BLaER1 treated with 17β-estradiol and CSF1 and Interleukin-3, amounts not matched to agents 10 nM and 100 nM (cell line): Measurements from ENCODE around the gene ENAH.
A peak's percentile ranks its signal among the peaks of the same experiment; 100 is the strongest.
"Not testable (repeated sequence)": the region's sequence is repeated elsewhere in the genome, so short reads cannot be mapped to it uniquely, and the experiment has no call there.

Source experiments
- H3K27ac ChIP-seq, 11 experiments: shearing (Covaris generic); formaldehyde crosslinking; 2 replicates each; pipeline ENCODE4 v1.8.1; 2022
- H3K27me3 ChIP-seq, 11 experiments: shearing (Covaris generic); formaldehyde crosslinking; 2 replicates each; pipeline ENCODE4 v1.8.1; 2022
- H3K36me3 ChIP-seq, 11 experiments: shearing (Covaris generic); formaldehyde crosslinking; 2 replicates each; pipeline ENCODE4 v1.8.1; 2022
- H3K4me1 ChIP-seq, 10 experiments: shearing (Covaris generic); formaldehyde crosslinking; 2 replicates each; pipeline ENCODE4 v1.8.1; 2022
- H3K4me2 ChIP-seq, 11 experiments: shearing (Covaris generic); formaldehyde crosslinking; 2 replicates each; pipeline ENCODE4 v1.8.1; 2022
- H3K4me3 ChIP-seq, 10 experiments: shearing (Covaris generic); formaldehyde crosslinking; 2 replicates each; pipeline ENCODE4 v1.8.1; 2022
- H3K9ac ChIP-seq, 11 experiments: shearing (Covaris generic); formaldehyde crosslinking; 2 replicates each; pipeline ENCODE4 v1.8.1; 2022
- H3K9me3 ChIP-seq, 11 experiments: shearing (Covaris generic); formaldehyde crosslinking; replicated peaks in 1 of 11; 2 replicates each; pipeline ENCODE4 v1.8.1; 2022
- H4K20me1 ChIP-seq, 11 experiments: shearing (Covaris generic); formaldehyde crosslinking; 2 replicates each; pipeline ENCODE4 v1.8.1; 2022
- Cebpa-rat ChIP-seq, 11 experiments: shearing (Covaris generic); IDR thresholded peaks; 2 replicates each; pipeline ENCODE4 v1.8.1; 2022

The ENAH gene

GRCh38 chr1:225652729-225653462 is at the start of gene ENAH:
Gene ENAH, minus strand, starts transcription at chr1:225653123. Its CDS starts 433 bp downstream, at chr1:225652690.
- Histone ChIP-seq H3K4me3 (peak within 1 kb of the TSS; percentile 81 to 95 (median 92)), H3K27me3 (peaks cover 0 to 12% (median 9%) of the 10 kb centered on the region in 11 experiments; a peak in 13 of 22 replicates), H3K9ac (peak within 1 kb of the TSS; percentile 87 to 92 (median 90)), H3K9me3 (no peaks in the 10 kb centered on the region), H4K20me1 (peaks cover 0 to 38% (median 0%) of the 10 kb centered on the region in 11 experiments; a peak in 6 of 22 replicates), H3K27ac (peak within 1 kb of the TSS; percentile 68 to 88 (median 87)), H3K4me2 (peak within 1 kb of the TSS; percentile 83 to 99 (median 95)), H3K4me1 (peaks cover 32 to 63% (median 44%) of the 10 kb centered on the region in 10 experiments), H3K36me3 (no peaks in the 10 kb centered on the region)
- TF ChIP-seq Cebpa-rat (IDR thresholded peaks at IDR 0.05): no peak

- Histone ChIP-seq H3K27ac (no peak overlapping the region), H3K4me3 (no peak overlapping the region), H3K4me2 (no peak overlapping the region)
These were observed 48.1 kb upstream of the ENAH start for GRCh38 chr1:225700889-225701465.

GRCh38 chr1:225700164-225700821 is 47.4 kb upstream of the ENAH start:
- H4K20me1 ChIP-seq: no peaks in the 10 kb centered on the region
- no peak overlapping the region for H3K4me3 ChIP-seq
- peak overlapping the region in 2 of 11 experiments; percentile 1 to 6; a peak in 2 of 22 replicates for H3K4me2 ChIP-seq
- no peak for TF ChIP-seq Cebpa-rat (IDR thresholded peaks at IDR 0.05)
- no peaks in the 10 kb centered on the region for H3K36me3 ChIP-seq
- H3K27ac ChIP-seq: no peak overlapping the region
- no peak overlapping the region for H3K9ac ChIP-seq
- peaks cover 0 to 2% (median 0%) of the 10 kb centered on the region in 11 experiments; a peak in 1 of 22 replicates for H3K9me3 ChIP-seq
- peaks cover 0 to 11% (median 5%) of the 10 kb centered on the region in 10 experiments; a peak in 9 of 20 replicates for H3K4me1 ChIP-seq
- no peaks in the 10 kb centered on the region for H3K27me3 ChIP-seq

More at GRCh38 chr1:225700889-225701465, 48.1 kb upstream of the ENAH start:
- no peak for TF ChIP-seq Cebpa-rat (IDR thresholded peaks at IDR 0.05)
- Histone ChIP-seq H3K4me1 (peaks cover 0 to 11% (median 5%) of the 10 kb centered on the region in 10 experiments; a peak in 9 of 20 replicates), H3K27me3 (no peaks in the 10 kb centered on the region), H3K9me3 (no peaks in the 10 kb centered on the region), H4K20me1 (no peaks in the 10 kb centered on the region), H3K9ac (no peak overlapping the region), H3K36me3 (no peaks in the 10 kb centered on the region)

- Histone ChIP-seq H3K9me3 (peaks cover 0 to 12% (median 8%) of the 10 kb centered on the region in 11 experiments; a peak in 12 of 22 replicates), H3K4me1 (peaks cover 0 to 11% (median 5%) of the 10 kb centered on the region in 10 experiments; a peak in 9 of 20 replicates), H4K20me1 (no peaks in the 10 kb centered on the region), H3K9ac (no peak overlapping the region), H3K36me3 (no peaks in the 10 kb centered on the region), H3K27ac (no peak overlapping the region), H3K4me2 (peak overlapping the region in 4 of 11 experiments; percentile 1 to 22 (median 4); a peak in 3 of 22 replicates), H3K27me3 (no peaks in the 10 kb centered on the region), H3K4me3 (no peak overlapping the region)
- no peak for TF ChIP-seq Cebpa-rat (IDR thresholded peaks at IDR 0.05)
These were observed 46.4 kb upstream of the ENAH start for GRCh38 chr1:225699336-225699735.

- peaks cover 0 to 14% (median 10%) of the 10 kb centered on the region in 11 experiments; a peak in 12 of 22 replicates for H3K9me3 ChIP-seq
- H3K4me1 ChIP-seq: peaks cover 0 to 11% (median 5%) of the 10 kb centered on the region in 10 experiments; a peak in 9 of 20 replicates
- H3K36me3 ChIP-seq, H3K4me3 ChIP-seq, H3K27me3 ChIP-seq, H3K4me2 ChIP-seq, H4K20me1 ChIP-seq, H3K27ac ChIP-seq, H3K9ac ChIP-seq: not testable (repeated sequence)
These were observed 45.3 kb upstream of the ENAH start for GRCh38 chr1:225698194-225698593.

DNA sequence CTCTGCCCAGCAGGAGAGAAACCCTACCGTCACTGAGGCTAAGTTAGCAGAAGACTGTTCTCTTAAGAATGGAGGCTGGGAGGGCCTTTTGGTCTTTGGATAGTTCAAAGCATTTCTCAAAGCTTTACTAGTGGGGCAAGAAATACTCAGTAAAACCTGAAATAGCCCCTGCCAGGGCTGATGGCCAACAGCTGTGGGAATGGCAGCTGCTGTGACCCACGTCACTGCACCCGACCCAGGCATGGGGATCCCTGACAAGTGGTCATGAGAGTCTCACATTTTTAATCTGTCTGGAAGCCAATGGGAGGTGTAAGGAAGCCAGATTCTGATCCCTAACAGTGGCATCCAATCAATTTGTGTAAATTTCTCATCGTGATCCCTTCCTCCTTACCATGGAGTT is 44.5 kb upstream of the ENAH start:
- H3K36me3 ChIP-seq: no peaks in the 10 kb centered on the region
- H3K4me1 ChIP-seq: peaks cover 0 to 16% (median 5%) of the 10 kb centered on the region in 10 experiments; a peak in 11 of 20 replicates
- peaks cover 0 to 14% (median 10%) of the 10 kb centered on the region in 11 experiments; a peak in 12 of 22 replicates for H3K9me3 ChIP-seq
- no peak overlapping the region for H3K27ac ChIP-seq
- no peak overlapping the region for H3K4me3 ChIP-seq
- H3K27me3 ChIP-seq: no peaks in the 10 kb centered on the region
- no peak overlapping the region for H3K9ac ChIP-seq
- no peaks in the 10 kb centered on the region for H4K20me1 ChIP-seq
- TF ChIP-seq Cebpa-rat (IDR thresholded peaks at IDR 0.05): no peak
- no peak overlapping the region for H3K4me2 ChIP-seq

DNA sequence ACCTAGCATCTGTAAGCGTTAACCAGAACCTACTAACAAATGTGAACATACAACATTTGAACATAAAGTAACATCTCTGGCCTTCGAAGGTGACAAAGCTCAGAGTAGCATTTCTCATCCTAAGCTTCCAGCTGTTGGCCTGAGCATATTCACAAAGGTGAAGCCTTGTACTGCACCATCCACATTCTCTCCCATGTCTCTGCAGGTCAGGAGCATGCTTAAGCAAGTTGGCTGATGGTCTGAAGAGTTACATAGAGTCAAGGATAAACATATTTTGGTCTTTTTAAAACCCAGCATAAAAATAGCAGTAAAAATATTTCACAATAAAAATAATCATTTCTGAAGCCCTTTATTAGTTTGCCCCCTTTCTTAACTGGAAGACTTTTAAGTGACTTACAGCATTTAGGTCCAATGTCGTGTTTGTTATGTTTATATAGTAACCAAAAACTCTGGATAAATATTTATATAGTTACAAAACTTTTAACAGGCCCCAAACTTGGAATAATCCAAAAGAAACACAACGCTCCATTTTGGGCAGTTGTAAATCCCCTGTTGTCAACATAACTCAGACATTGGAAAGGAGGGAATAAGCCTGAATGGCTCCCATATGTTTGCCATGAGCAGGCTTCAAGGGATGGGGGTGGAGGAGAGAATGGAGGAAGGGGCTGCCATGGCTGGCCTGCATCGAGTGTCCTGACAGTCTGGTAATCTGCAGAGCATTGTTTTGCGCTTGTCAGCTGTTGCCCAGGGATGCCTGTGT is 42.8 kb upstream of the ENAH start:
- no peak for TF ChIP-seq Cebpa-rat (IDR thresholded peaks at IDR 0.05)
- Histone ChIP-seq H3K9ac (no peak overlapping the region), H3K4me2 (no peak overlapping the region), H3K4me3 (no peak overlapping the region), H3K27ac (no peak overlapping the region), H3K36me3 (no peaks in the 10 kb centered on the region), H3K4me1 (peaks cover 0 to 16% (median 5%) of the 10 kb centered on the region in 10 experiments; a peak in 11 of 20 replicates), H4K20me1 (no peaks in the 10 kb centered on the region), H3K27me3 (no peaks in the 10 kb centered on the region), H3K9me3 (peaks cover 0 to 15% (median 10%) of the 10 kb centered on the region in 11 experiments; a peak in 13 of 22 replicates)

DNA sequence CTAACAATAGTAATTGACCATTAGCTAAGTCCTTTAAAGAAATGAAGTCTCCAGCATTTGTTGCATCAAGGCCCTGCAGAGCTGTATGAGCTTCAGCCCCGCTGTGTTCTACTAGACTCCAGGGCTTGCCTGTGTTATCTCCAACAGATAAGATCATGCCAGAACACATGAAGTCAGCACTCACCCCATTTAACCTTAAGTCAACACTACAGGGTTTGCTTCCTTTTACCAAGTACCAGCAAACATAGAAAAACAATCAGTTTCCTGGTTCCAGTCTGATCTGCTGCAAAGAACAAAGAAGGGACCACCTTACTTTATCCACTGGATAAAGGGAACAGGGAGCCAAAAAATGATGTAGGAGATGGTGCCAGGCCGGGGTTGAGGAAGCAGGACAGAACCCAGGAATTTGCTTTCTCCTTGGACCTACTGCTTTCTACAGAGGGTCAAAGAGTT is 41.3 kb upstream of the ENAH start:
- Histone ChIP-seq H3K36me3 (no peaks in the 10 kb centered on the region), H3K27ac (no peak overlapping the region), H3K4me1 (peaks cover 5 to 17% (median 11%) of the 10 kb centered on the region in 10 experiments; a peak in 19 of 20 replicates), H3K4me2 (no peak overlapping the region), H3K4me3 (no peak overlapping the region), H3K9me3 (peaks cover 0 to 27% (median 11%) of the 10 kb centered on the region in 11 experiments; a peak in 13 of 22 replicates), H3K9ac (no peak overlapping the region), H4K20me1 (no peaks in the 10 kb centered on the region), H3K27me3 (no peaks in the 10 kb centered on the region)
- TF ChIP-seq Cebpa-rat (IDR thresholded peaks at IDR 0.05): no peak

DNA sequence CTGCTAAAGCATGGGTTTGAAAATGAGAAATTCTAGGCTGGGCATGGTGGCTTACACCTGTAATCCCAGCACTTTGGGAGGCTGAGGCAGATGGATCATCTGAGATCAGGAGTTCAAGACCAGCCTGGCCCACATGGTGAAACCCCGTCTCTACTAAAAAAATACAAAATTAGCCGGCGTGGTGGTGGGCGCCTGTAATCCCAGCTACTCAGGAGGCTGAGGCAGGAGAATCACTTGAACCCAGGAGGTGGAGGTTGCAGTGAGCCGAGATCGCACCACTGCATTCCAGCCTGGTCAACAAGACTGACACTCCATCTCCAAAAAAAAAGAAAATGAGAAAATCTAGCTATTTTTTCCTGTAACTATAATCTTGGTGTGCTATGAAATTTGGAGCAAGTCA is 40.8 kb upstream of the ENAH start:
- H3K4me3 ChIP-seq, H3K9ac ChIP-seq, H3K4me2 ChIP-seq, H4K20me1 ChIP-seq, H3K27ac ChIP-seq, H3K27me3 ChIP-seq, H3K36me3 ChIP-seq: not testable (repeated sequence)
- Histone ChIP-seq H3K4me1 (peaks cover 10 to 21% (median 14%) of the 10 kb centered on the region in 10 experiments; a peak in 19 of 20 replicates), H3K9me3 (peaks cover 0 to 27% (median 11%) of the 10 kb centered on the region in 11 experiments; a peak in 13 of 22 replicates)
